GM18951 (cell line): Measurements from ENCODE around the gene ELF5.

ENCODE experiments used
- POLR2A ChIP-seq: IDR thresholded peaks from 4 replicates; pipeline ENCODE4 v1.6.1; 2011; ENCODE audit warnings: mild to moderate bottlenecking; ENCODE audit not compliant: insufficient read length, insufficient read depth; ENCODE audit errors: extremely low read depth
- in situ Hi-C: fragments of 300-500 bp; cut with MboI; formaldehyde crosslinking; loops from one replicate; pipeline ENCODE4 v1.12.0; 2022; ENCODE audit warnings: low sequenced_read_pairs, mixed read lengths, inconsistent platforms; ENCODE audit not compliant: unreplicated experiment

ELF5 gene

DNA sequence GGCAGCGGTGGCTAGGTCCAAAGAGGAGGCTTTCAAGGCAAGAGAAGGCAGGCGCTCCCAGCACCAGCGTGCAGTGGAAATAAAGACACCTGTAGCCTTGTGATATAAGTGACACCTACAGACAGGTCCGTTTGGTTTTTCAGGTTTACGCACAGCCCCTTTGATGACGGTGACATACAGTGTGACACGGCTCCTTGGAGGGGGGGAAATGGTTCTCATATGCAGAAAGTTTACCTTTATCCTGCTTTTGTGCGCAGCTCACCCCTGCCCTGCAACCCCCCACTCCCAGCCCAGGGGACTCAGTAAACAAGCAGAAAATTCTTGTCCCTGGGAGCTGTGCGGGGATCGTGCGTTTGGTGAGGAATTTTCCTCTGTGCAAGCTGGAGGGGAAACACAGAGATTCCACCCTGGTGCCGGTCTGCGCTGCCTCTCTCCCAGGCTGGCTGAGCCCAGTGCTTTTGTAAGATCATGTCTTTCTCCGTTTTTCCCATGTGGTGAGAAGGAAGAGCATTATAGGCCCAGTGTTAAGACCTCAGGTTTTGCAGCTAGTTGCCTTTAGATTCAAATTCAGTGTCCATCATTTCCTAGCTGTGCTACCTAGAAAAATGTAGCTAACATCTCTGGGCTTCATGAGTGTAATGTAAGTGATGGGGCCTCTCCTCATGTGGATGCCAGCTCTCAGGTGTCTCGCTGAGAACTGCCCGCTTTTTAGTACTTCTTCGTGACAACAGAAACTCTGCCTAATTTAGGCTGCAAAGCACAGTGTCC, at the start of gene ELF5:
TSS of gene ELF5 (minus strand) at position 113 of the 768 bp plus-strand sequence. CDS start 8,045 bp downstream, outside the sequence.
- no peak for TF ChIP-seq POLR2A
- in situ Hi-C loops = no loop called here

- TF ChIP-seq POLR2A = no peak
- in situ Hi-C loops = loop anchor here (25.0 kb wide), 1 partner anchor 849 kb away; the partner anchor contains the start of gene SLC1A2
Observed at GRCh38 chr11:34562976-34563375, 49.4 kb upstream of the ELF5 start.

DNA sequence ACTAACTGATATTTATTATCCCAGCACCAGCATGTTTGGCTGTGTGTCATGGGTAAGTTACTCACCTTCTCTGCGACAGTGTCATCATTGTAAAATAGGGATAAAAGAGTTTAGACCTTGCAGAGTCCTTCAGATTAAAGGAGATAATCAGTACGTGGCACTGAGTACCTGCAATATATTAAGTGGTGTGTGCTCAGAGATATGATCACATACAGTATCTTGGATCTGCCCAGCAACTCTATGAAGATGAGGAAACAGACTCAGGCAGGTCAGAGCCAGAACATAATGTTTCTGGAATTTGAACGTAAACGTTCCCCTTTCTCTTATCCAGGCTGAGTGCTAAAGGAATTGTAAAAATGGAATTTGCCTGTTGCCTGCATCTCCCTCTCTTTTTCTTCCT, 46.9 kb upstream of the ELF5 start:
- TF ChIP-seq POLR2A = no peak
- in situ Hi-C loops = loop anchor here (25.0 kb wide), 1 partner anchor 852 kb away; the partner anchor contains the start of gene SLC1A2

- TF ChIP-seq POLR2A = no peak
- in situ Hi-C loops = loop anchor here (25.0 kb wide), 1 partner anchor 854 kb away; the partner anchor contains the start of gene SLC1A2
Observed at GRCh38 chr11:34558673-34559072, 45.1 kb upstream of the ELF5 start.

- TF ChIP-seq POLR2A = no peak
Observed at GRCh38 chr11:34558211-34558610, 44.6 kb upstream of the ELF5 start.

GRCh38 chr11:34552270-34552669, 38.7 kb upstream of the ELF5 start:
- TF ChIP-seq POLR2A = no peak
- in situ Hi-C loops = loop anchor here (25.0 kb wide), 1 partner anchor 860 kb away; the partner anchor contains the start of gene SLC1A2

More at GRCh38 chr11:34558211-34558610, 44.6 kb upstream of the ELF5 start:
- in situ Hi-C loops = loop anchor here (25.0 kb wide), 1 partner anchor 854 kb away; the partner anchor contains the start of gene SLC1A2

DNA sequence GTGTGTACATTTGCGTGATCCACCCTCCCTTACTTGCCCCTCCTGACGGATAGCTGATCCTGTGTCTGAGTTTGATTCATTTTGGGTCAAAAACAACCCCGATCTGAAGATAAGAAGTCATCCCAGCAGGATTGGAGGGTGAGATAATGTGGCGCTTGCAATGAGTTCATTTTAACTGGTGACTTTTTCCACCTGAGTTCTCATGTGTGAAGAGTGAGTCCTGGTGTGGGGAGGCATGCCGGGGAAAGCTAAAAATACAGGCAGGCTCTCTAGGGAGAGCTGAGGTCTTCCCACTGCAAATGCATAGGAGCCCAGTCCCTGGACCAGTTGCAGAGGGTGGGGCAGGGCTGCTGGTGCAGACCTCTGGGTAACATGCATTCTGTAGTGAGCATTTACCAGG, 35.7 kb upstream of the ELF5 start:
- in situ Hi-C loops = no loop called here
- TF ChIP-seq POLR2A = no peak

GRCh38 chr11:34548278-34548677, 34.7 kb upstream of the ELF5 start:
- TF ChIP-seq POLR2A = no peak

GRCh38 chr11:34546511-34547209, 33.1 kb upstream of the ELF5 start:
- in situ Hi-C loops = no loop called here
- no peak for TF ChIP-seq POLR2A

More at GRCh38 chr11:34548278-34548677, 34.7 kb upstream of the ELF5 start:
- in situ Hi-C loops = no loop called here

- no peak for TF ChIP-seq POLR2A
- in situ Hi-C loops = no loop called here
Observed at GRCh38 chr11:34542089-34542488, 28.5 kb upstream of the ELF5 start.

- no peak for TF ChIP-seq POLR2A
Observed at GRCh38 chr11:34540870-34541269, 27.3 kb upstream of the ELF5 start.

GRCh38 chr11:34537636-34538035, 24.0 kb upstream of the ELF5 start:
- TF ChIP-seq POLR2A = no peak
- in situ Hi-C loops = no loop called here

More at GRCh38 chr11:34540870-34541269, 27.3 kb upstream of the ELF5 start:
- in situ Hi-C loops = no loop called here

DNA sequence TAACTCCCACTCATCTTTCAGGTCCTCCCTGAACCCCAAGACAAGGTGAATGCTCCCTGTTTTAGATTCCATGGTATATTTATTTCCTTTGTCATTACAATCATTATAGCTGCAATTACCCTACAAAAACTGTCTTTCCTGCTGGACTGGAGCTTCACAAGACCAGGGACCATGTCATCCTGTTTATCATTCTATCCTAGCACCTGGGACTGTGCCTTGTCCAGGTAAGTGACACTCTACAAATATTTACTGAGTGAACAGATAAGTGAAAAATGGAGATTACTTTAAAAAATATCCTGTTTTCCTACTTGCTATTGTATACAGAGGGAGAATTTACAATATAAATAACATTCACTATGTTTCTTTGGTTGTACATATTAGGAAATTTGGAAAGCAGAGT, 22.5 kb upstream of the ELF5 start:
- no peak for TF ChIP-seq POLR2A
- in situ Hi-C loops = no loop called here
